Testis (tissue), 3 donors: Measurements from ENCODE around the gene CRPPA. TPM values are rescaled to one million over a fixed set of nuclear protein-coding genes. Genes with fewer than 3 reads are reported as not detected.

Experiments used
- DNase-seq: peaks from one replicate; pipeline ENCODE4 v3.0.0-alpha.2; 2019
- H3K27ac ChIP-seq, 2 donors: fragments of 200-600 bp; sonication (generic); one replicate each; pipeline ENCODE4 v1.5.1; 2019
- H3K27me3 ChIP-seq: fragments of 200-600 bp; sonication (generic); one replicate; pipeline ENCODE4 v1.5.1; 2019
- H3K36me3 ChIP-seq: fragments of 200-600 bp; sonication (generic); one replicate; pipeline ENCODE4 v1.5.1; 2017; ENCODE audit warnings: low read depth; ENCODE audit errors: missing control alignments
- H3K4me1 ChIP-seq: fragments of 200-600 bp; sonication (generic); one replicate; pipeline ENCODE4 v1.5.1; 2019
- H3K4me3 ChIP-seq, 2 donors: fragments of 200-600 bp; sonication (generic); one replicate each; pipeline ENCODE4 v1.5.1; 2017 to 2019
- H3K9me3 ChIP-seq: fragments of 200-600 bp; sonication (generic); one replicate; pipeline ENCODE4 v1.5.1; 2017
- POLR2A ChIP-seq: fragments of 450-650 bp; IDR thresholded peaks from one replicate; pipeline ENCODE4 v1.6.1; 2017; ENCODE audit warnings: antibody characterized with exemption, mild to moderate bottlenecking, moderate library complexity
- WGBS, 2 donors: methylation state at CpG; one replicate each; pipeline ENCODE4 v1.1.5; 2018; 5-methylcytosine and 5-hydroxymethylcytosine counted together
- intact Hi-C: fragments of 100-400 bp; cut with DNase I; formaldehyde crosslinking; loops from one replicate; pipeline ENCODE4 v1.15.1; 2023; ENCODE audit warnings: low total_unique reads
- polyA plus RNA-seq: library from polyadenylated mRNA; stranded (reverse); fragments of 350-450 nt; fragmentation: Illumina TruSeq; extraction: RNeasy Lipid Tissue Mini Kit (QIAGEN cat#74804); gene quantifications from one replicate; pipeline ENCODE4 v1.2.3, GENCODE V29; 2014; ENCODE audit warnings: low read depth, low replicate concordance; ENCODE audit not compliant: insufficient read depth
- total RNA-seq, 2 donors: library from RNA; depleted of rRNA; stranded (reverse); fragments of >200 nt; gene quantifications; one replicate each; pipeline ENCODE4 v1.2.3, GENCODE V29; 2016
- TF ChIP-seq, protein P1 (sequence below), 3 experiments: fragments of 450-650 bp in 2 of 3; fragments of 200-600 bp in 1 of 3; sonication (generic) in 1 of 3; IDR thresholded peaks; one replicate each; pipeline ENCODE4 v1.5.1; 2016 to 2019; ENCODE audit warnings: antibody characterized with exemption in 3 of 3, mild to moderate bottlenecking in 2 of 3, moderate library complexity in 1 of 3

Gene CRPPA
- total and polyA plus RNA-seq, 3 donors from 2014 or later: 1.5 to 3.7 (median 2.1) TPM

DNA sequence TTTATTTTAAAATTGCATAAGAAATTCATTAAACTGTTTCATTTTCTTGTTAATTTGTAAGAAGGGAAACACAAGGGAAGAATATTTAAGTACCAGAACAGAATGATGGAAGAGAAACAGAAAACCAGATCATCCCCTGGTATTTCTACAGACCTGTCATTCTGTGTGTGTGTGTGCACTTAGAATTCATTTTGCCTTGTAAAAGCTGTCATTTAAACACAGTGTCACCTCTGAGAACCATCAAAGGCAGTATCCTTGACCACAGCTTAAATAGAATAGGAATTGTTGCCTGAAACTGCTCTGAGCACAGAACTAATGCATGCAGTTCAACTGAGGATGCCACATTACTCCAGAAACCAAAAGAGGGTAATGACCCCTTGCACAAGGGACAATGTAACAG, 6.8 kb upstream of the CRPPA start:
- intact Hi-C loops: loop anchor here (10.0 kb wide), 1 partner anchor 733 kb away; no protein-coding TSS in a partner anchor
- no peak for DNase-seq
- H3K36me3 ChIP-seq: no peaks in the 10 kb centered on the region

DNA sequence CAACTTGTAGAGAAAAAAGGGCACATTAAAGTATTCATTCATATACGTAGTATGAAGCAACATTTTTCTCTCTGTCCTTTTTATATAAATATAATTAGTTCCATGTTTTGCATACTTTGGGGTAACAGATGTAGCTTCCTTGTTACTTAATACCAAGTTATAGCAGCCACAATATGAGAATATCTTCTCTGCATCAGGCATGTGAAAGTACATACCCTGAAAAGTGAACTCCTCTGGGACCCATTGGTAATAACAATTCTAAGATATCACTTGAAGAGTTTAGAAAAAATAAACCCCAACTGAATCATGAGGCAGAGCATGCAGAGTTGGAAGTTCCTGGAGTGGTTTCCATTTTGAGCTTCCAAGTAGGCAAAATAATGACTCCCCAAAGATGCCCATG, 2.4 kb upstream of the CRPPA start:
- Histone ChIP-seq H3K27me3 (no peaks in the 10 kb centered on the region), H3K4me1 (peaks cover 16% of the 10 kb centered on the region), H3K36me3 (no peaks in the 10 kb centered on the region), H3K4me3 (no peak overlapping the region), H3K27ac (no peak overlapping the region), H3K9me3 (no peaks in the 10 kb centered on the region)
- intact Hi-C loops: loop anchor here (10.0 kb wide), 1 partner anchor 729 kb away; no protein-coding TSS in a partner anchor
- 28 to 88% methylated on average over 1 of the region's 1 CpG for WGBS, 2 donors
- DNase-seq: no peak
- TF ChIP-seq, protein P1, sequence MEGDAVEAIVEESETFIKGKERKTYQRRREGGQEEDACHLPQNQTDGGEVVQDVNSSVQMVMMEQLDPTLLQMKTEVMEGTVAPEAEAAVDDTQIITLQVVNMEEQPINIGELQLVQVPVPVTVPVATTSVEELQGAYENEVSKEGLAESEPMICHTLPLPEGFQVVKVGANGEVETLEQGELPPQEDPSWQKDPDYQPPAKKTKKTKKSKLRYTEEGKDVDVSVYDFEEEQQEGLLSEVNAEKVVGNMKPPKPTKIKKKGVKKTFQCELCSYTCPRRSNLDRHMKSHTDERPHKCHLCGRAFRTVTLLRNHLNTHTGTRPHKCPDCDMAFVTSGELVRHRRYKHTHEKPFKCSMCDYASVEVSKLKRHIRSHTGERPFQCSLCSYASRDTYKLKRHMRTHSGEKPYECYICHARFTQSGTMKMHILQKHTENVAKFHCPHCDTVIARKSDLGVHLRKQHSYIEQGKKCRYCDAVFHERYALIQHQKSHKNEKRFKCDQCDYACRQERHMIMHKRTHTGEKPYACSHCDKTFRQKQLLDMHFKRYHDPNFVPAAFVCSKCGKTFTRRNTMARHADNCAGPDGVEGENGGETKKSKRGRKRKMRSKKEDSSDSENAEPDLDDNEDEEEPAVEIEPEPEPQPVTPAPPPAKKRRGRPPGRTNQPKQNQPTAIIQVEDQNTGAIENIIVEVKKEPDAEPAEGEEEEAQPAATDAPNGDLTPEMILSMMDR (IDR thresholded peaks at IDR 0.05): no peak
- no peak for TF ChIP-seq POLR2A

More for the DNA sequence above, 6.8 kb upstream of the CRPPA start:
- Histone ChIP-seq H3K4me1 (no peaks in the 10 kb centered on the region), H3K27ac (no peak overlapping the region), H3K9me3 (no peaks in the 10 kb centered on the region), H3K4me3 (no peak overlapping the region), H3K27me3 (no peaks in the 10 kb centered on the region)
- TF ChIP-seq, protein P1 (IDR thresholded peaks at IDR 0.05): no peak
- no peak for TF ChIP-seq POLR2A

DNA sequence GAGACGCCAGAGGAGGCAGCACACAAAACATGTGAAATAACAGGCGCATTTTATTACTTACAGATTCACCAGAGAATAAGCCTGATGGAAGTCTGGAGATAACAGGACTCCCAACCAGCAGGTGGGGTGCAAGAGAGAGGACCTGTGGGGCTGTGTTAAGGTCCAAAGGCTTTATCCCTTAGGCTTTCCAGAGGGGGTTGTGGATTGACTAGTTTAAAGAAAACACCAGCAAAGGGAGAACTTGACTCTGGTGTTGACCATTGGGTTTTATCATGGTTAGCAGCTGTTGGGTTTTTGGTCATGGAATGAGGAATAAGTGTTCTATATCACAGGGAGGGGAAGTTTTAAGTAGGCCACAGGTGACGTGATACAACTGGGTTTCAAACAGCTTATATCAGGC, 1.6 kb upstream of the CRPPA start:
- Histone ChIP-seq H3K4me1 (peaks cover 16% of the 10 kb centered on the region), H3K27ac (peak overlapping the region in 1 of 2 donors; percentile 98), H3K36me3 (no peaks in the 10 kb centered on the region), H3K4me3 (no peak overlapping the region), H3K9me3 (no peaks in the 10 kb centered on the region), H3K27me3 (no peaks in the 10 kb centered on the region)
- intact Hi-C loops: loop anchor here (10.0 kb wide), 1 partner anchor 728 kb away; no protein-coding TSS in a partner anchor
- WGBS, 2 donors: 69 to 83% methylated on average over 3 of the region's 3 CpGs
- TF ChIP-seq POLR2A: no peak
- TF ChIP-seq, protein P1 (IDR thresholded peaks at IDR 0.05): no peak
- no peak for DNase-seq

DNA sequence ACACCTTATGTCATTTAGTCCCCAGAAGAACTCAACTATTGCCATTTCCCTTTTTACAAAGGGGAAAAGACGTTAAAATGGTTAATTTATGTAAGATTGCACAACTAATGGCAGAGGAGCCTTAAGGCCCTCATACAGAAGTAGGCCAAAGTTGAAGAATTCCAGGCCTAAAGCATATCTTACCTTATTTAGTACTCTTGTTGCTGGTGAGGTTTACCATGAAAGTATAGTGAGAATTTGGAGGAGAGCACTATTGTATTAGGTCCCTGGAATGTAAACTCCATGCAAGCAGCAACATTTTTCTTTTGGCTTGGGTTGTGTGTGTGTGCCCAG, 731 bp upstream of the CRPPA start:
- DNase-seq: no peak
- Histone ChIP-seq H3K4me1 (peaks cover 16% of the 10 kb centered on the region), H3K27me3 (no peaks in the 10 kb centered on the region), H3K27ac (peak overlapping the region; percentile 93 to 98), H3K4me3 (peak overlapping the region in 1 of 2 donors; percentile 77), H3K9me3 (no peaks in the 10 kb centered on the region), H3K36me3 (no peaks in the 10 kb centered on the region)
- no peak for TF ChIP-seq POLR2A
- WGBS, 2 donors: 27 to 58% methylated on average over 1 of the region's 1 CpG
- intact Hi-C loops: loop anchor here (10.0 kb wide), 1 partner anchor 727 kb away; no protein-coding TSS in a partner anchor

DNA sequence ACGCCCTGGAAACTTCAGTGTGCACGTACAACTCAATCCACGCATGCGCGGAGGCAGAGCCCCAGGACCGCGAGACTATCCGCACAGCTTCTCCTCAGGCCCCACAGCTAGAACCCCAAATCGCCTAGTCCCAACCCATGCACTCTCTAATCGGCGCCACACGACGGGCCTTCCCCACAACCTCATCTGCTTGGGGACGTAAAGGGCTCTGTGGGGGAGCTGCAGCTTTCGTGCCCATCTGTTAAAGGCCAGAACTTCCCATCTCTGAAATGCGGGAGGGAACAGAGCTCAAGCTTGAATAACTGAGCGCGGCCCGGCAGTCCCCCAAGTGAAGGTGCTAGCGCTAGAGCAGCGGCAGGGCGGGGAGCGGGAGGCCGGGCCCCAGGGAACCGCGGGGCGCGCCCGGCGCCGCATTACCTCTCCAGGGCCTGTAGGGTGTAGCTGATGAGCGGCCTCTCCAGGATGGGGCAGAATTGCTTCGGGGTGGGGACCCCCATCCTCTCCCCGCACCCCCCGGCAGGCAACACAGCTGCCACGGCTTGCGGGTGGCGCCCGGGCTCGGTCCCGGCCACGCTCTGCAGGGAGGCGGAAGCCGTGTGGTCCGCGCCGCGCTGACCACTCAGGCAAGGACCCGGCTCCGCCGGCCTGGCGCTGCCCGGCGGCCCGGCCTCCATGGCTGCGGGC, 547 bp downstream of the CRPPA start:
- H3K36me3 ChIP-seq: no peaks in the 10 kb centered on the region
- DNase-seq: peak; percentile 93
- intact Hi-C loops: loop anchor here (10.0 kb wide), 1 partner anchor 726 kb away; no protein-coding TSS in a partner anchor
- no peaks in the 10 kb centered on the region for H3K27me3 ChIP-seq
- no peaks in the 10 kb centered on the region for H3K9me3 ChIP-seq
- peak overlapping the region; percentile 72 to 77 for H3K4me3 ChIP-seq
- TF ChIP-seq, protein P1 (IDR thresholded peaks at IDR 0.05): peak in 1 of 3 experiments; percentile 19
- TF ChIP-seq POLR2A: peak; percentile 73
- H3K4me1 ChIP-seq: peaks cover 16% of the 10 kb centered on the region
- peak overlapping the region; percentile 93 to 98 for H3K27ac ChIP-seq
- WGBS, 2 donors: 0 to 1% methylated on average over 13 to 56 of the region's 56 CpGs
